ENCODE results near the gene OR5K4.

DNA sequence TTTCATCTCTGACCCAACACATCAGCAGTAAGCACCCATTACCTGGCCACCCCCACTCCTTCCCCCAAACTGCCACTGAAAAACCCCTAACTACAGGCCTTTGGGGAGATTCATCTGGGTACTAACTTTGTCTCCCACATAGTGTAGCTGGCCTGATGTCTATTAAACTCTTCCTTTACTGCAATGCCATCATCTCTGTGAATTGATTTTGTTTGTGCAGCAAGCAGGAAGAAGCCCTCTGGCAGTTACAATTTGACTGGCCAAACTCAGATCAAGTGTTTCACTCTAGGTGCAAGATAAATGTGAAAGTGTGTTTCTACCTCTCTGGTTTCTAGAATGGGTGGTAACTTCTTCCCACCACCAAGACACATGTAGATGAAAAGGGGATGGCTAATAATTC lies 26.7 kb upstream of the OR5K4 start:
- TF ChIP-seq POLR2A (IDR thresholded peaks at IDR 0.05) = no peak
- TF ChIP-seq, protein P1, sequence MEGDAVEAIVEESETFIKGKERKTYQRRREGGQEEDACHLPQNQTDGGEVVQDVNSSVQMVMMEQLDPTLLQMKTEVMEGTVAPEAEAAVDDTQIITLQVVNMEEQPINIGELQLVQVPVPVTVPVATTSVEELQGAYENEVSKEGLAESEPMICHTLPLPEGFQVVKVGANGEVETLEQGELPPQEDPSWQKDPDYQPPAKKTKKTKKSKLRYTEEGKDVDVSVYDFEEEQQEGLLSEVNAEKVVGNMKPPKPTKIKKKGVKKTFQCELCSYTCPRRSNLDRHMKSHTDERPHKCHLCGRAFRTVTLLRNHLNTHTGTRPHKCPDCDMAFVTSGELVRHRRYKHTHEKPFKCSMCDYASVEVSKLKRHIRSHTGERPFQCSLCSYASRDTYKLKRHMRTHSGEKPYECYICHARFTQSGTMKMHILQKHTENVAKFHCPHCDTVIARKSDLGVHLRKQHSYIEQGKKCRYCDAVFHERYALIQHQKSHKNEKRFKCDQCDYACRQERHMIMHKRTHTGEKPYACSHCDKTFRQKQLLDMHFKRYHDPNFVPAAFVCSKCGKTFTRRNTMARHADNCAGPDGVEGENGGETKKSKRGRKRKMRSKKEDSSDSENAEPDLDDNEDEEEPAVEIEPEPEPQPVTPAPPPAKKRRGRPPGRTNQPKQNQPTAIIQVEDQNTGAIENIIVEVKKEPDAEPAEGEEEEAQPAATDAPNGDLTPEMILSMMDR (IDR thresholded peaks at IDR 0.05) = no peak

Data from Peyer's patch (tissue), 4 donors.